ENCODE results near the gene SCAPER. TPM values are rescaled to one million over a fixed set of nuclear protein-coding genes. Genes with fewer than 3 reads are reported as not detected.
"Not testable (repeated sequence)": the region's sequence is repeated elsewhere in the genome, so short reads cannot be mapped to it uniquely, and the experiment has no call there.

The SCAPER gene
- total and polyA plus RNA-seq, 11 donors, result 6.7 to 53.9 (median 38.3) TPM

- TF ChIP-seq POLR2A (IDR thresholded peaks at IDR 0.05), result no peak
- TF ChIP-seq CTCF (IDR thresholded peaks at IDR 0.05), result no peak
- no peak overlapping the region for H3K27ac ChIP-seq
- H3K4me1 ChIP-seq, result no peaks in the 10 kb centered on the region
- ATAC-seq (no peak), DNase-seq (no peak)
- H3K36me3 ChIP-seq, result peaks cover 0 to 4% (median 0%) of the 10 kb centered on the region in 9 donors
- H3K27me3 ChIP-seq, result no peaks in the 10 kb centered on the region
- peaks cover 0 to 12% (median 0%) of the 10 kb centered on the region in 12 donors for H3K9me3 ChIP-seq
- H3K4me3 ChIP-seq, result no peak overlapping the region
- WGBS, 4 donors, result 96 to 99% (median 98%) methylated on average over 2 of the region's 2 CpGs
- intact Hi-C loops (cut with DNase I), result no loop called here
These were observed 81.8 kb downstream of the SCAPER start for GRCh38 chr15:76823303-76823702.

GRCh38 chr15:76818926-76819325 lies 86.2 kb downstream of the SCAPER start:
- H3K27ac ChIP-seq; H3K4me1 ChIP-seq; H3K36me3 ChIP-seq; H3K4me3 ChIP-seq; intact Hi-C loops (cut with DNase I); DNase-seq; ATAC-seq; H3K27me3 ChIP-seq: not testable (repeated sequence)
- WGBS, 4 donors, result 95 to 97% (median 95%) methylated on average over 9 of the region's 9 CpGs
- H3K9me3 ChIP-seq, result peaks cover 0 to 33% (median 0%) of the 10 kb centered on the region in 12 donors

GRCh38 chr15:76815421-76815820 lies 89.7 kb downstream of the SCAPER start:
- TF ChIP-seq POLR2A (IDR thresholded peaks at IDR 0.05), result no peak
- no peak for TF ChIP-seq CTCF (IDR thresholded peaks at IDR 0.05)
- no peaks in the 10 kb centered on the region for H3K27me3 ChIP-seq
- intact Hi-C loops (cut with DNase I), result no loop called here
- H3K4me3 ChIP-seq, result no peak overlapping the region
- no peak for DNase-seq
- peaks cover 0 to 4% (median 0%) of the 10 kb centered on the region in 9 donors for H3K36me3 ChIP-seq
- 85 to 98% (median 96%) methylated on average over 5 of the region's 5 CpGs for WGBS, 4 donors
- ATAC-seq, result no peak
- H3K4me1 ChIP-seq, result no peaks in the 10 kb centered on the region
- no peak overlapping the region for H3K27ac ChIP-seq
- peaks cover 0 to 49% (median 0%) of the 10 kb centered on the region in 12 donors for H3K9me3 ChIP-seq

- WGBS, 4 donors, result 92 to 99% (median 97%) methylated on average over 4 of the region's 4 CpGs
- no peak for ATAC-seq
- Histone ChIP-seq H3K36me3 (no peaks in the 10 kb centered on the region), H3K4me3 (no peak overlapping the region), H3K9me3 (peaks cover 0 to 42% (median 0%) of the 10 kb centered on the region in 12 donors), H3K4me1 (peaks cover 0 to 4% (median 0%) of the 10 kb centered on the region in 12 donors), H3K27ac (no peak overlapping the region), H3K27me3 (no peaks in the 10 kb centered on the region)
- no peak for TF ChIP-seq CTCF (IDR thresholded peaks at IDR 0.05)
- TF ChIP-seq POLR2A (IDR thresholded peaks at IDR 0.05), result no peak
- no peak for DNase-seq
- intact Hi-C loops (cut with DNase I), result loop anchor here in 1 of 10 donors (1.0 kb wide), 1 partner anchor 15 kb away; no protein-coding TSS in a partner anchor
These were observed 92.8 kb downstream of the SCAPER start for GRCh38 chr15:76812381-76812780.
